Peyer's patch (tissue), 4 donors: ENCODE results near the gene GRIA4.

ENCODE experiments used
- POLR2A ChIP-seq, 2 donors: fragments of 450-650 bp; IDR thresholded peaks; one replicate each; pipeline ENCODE4 v1.5.1; 2017; ENCODE audit warnings: antibody characterized with exemption in 2 of 2, mild to moderate bottlenecking in 2 of 2, moderate library complexity in 2 of 2
- TF ChIP-seq, protein P1 (sequence below), 6 experiments: fragments of 450-650 bp in 4 of 6; fragments of 200-600 bp in 2 of 6; sonication (generic) in 1 of 6; IDR thresholded peaks; one replicate each; pipeline ENCODE4 v1.5.1; 2017 to 2019; ENCODE audit warnings: antibody characterized with exemption in 6 of 6, mild to moderate bottlenecking in 3 of 6, moderate library complexity in 1 of 6

DNA sequence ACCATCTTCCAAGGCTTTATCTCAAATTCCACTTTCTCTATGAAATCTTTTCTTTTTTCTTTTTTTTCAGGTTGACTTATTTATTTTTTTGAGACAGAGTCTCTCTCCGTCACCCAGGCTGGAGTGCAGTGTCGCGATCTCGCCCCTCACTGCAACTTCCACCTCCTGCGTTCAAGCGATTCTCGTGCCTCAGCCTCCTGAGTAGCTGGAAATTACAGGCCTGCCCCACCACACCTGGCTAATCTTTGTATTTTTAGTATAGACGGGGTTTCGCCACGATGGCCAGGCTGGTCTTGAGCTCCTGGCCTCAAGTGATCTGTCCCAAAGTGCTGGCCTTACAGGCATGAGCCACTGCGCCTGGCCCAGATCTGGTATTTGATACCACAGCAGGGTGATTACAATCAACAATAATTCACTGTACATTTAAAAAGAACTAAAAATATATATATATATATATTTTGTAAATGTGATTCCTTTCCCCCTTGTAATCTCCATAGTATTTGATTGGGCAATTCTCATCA is 290.7 kb downstream of the GRIA4 start:
- TF ChIP-seq, protein P1, sequence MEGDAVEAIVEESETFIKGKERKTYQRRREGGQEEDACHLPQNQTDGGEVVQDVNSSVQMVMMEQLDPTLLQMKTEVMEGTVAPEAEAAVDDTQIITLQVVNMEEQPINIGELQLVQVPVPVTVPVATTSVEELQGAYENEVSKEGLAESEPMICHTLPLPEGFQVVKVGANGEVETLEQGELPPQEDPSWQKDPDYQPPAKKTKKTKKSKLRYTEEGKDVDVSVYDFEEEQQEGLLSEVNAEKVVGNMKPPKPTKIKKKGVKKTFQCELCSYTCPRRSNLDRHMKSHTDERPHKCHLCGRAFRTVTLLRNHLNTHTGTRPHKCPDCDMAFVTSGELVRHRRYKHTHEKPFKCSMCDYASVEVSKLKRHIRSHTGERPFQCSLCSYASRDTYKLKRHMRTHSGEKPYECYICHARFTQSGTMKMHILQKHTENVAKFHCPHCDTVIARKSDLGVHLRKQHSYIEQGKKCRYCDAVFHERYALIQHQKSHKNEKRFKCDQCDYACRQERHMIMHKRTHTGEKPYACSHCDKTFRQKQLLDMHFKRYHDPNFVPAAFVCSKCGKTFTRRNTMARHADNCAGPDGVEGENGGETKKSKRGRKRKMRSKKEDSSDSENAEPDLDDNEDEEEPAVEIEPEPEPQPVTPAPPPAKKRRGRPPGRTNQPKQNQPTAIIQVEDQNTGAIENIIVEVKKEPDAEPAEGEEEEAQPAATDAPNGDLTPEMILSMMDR (IDR thresholded peaks at IDR 0.05), result no peak
- TF ChIP-seq POLR2A (IDR thresholded peaks at IDR 0.05), result no peak
